HG03378 (cell line): Measurements from ENCODE around the gene WNT6.
"Not testable (repeated sequence)": the region's sequence is repeated elsewhere in the genome, so short reads cannot be mapped to it uniquely, and the experiment has no call there.

Experiments
- ATAC-seq: cut with Tn5 transposase; IDR thresholded peaks from one replicate; pipeline ENCODE4 v1.9.1; 2021; ENCODE audit warnings: mild to moderate bottlenecking, moderate library complexity; ENCODE audit not compliant: unreplicated experiment

The WNT6 gene

DNA sequence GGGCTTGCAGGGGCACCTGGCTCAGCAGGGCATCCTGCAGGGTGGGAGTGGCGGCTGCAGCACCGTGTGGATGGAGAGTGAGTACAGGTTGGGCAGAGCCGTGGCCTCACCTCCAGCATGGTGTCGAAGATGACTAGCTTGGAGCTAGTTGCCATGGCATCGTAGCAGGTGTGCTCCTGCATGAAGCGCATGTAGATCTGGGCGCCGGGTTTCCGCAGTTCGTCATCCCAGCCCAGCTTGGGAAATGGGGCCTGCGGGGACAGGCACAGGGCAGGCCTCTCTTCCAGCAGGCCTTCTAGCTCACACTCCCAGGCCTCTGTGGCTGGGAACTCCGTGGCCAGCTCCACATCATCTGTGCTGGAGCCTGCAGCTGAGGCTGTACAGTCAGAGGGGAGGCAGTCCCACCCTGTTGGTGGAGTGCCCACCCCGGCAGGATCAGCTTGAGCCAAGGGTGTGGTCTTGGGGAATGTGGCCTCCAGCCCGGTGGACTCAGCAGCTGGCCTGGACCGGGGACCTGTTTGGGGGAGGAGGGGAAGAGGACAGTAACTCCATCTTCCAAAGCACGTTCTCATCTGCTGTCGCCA, 29.6 kb upstream of the WNT6 start:
- ATAC-seq, result no peak

DNA sequence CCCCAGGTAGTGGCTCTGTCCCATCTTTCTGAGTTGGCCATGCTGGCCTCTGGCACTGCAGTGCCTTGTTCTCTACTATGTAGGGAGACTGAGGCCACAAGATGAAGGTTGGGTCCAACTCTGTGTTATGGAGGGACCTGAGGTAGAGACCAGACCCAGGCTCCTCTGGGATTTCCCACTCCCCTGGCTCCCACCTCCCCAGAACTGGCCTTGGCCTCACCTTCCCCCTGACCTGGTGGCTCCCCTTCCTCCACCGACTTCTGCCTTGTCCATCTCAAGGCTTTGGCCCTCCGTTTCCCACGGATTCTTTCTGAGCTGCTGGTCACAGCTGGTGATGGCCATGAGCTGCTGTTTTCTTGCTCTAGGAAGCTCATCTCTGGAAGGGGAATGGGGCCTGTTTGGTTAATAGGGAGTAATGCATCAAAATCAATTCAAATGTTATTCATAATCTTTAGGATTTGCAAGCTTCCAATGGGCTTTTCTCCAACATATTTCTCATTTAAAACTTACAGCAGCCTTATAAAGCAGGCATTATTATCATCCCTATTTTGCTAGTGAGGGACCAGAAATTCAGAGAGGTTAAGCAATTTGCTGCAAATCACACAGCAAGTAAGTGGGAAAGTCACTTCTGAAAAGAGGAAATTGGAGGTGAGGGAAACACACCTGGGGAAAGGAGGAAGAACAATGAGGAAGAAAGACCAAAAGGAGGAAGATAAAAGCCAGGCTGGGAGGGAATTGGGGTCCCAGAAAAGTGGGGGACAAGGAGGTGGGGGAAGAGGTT, 28.9 kb upstream of the WNT6 start:
- no peak for ATAC-seq

GRCh38 chr2:218831378-218831990, 28.1 kb upstream of the WNT6 start, which contains the start of gene PRKAG3:
Gene PRKAG3, minus strand, starts transcription at chr2:218831803.
- no peak for ATAC-seq

- ATAC-seq, result no peak
These were observed 27.5 kb upstream of the WNT6 start for GRCh38 chr2:218832081-218832480.

GRCh38 chr2:218832520-218832919, 27.1 kb upstream of the WNT6 start:
- ATAC-seq, result no peak

- ATAC-seq, result no peak
These were observed 26.5 kb upstream of the WNT6 start for GRCh38 chr2:218833023-218833609.

GRCh38 chr2:218834685-218835084, 24.9 kb upstream of the WNT6 start:
- no peak for ATAC-seq

GRCh38 chr2:218837495-218837894, 22.1 kb upstream of the WNT6 start:
- ATAC-seq, result no peak

GRCh38 chr2:218839430-218839829, 20.2 kb upstream of the WNT6 start:
- no peak for ATAC-seq

DNA sequence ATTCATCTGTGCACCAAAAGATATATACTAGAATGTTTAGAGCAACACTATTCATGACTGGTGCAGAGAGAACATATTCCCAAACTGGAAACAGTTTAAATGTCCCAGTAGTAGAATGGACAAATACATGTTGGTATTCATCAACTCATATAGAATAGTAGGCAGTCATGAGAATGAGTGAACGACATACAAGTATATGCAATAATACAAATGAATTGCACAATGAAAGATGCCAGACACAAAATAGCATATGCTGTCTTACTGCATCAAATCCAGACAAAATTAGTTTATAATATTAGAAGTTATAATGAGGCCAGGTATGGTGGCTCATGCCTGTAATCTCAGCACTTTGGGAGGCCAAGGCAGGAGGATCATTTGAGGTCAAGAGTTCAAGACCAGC, 19.7 kb upstream of the WNT6 start:
- no peak for ATAC-seq

GRCh38 chr2:218844334-218844733, 15.3 kb upstream of the WNT6 start:
- not testable (repeated sequence) for ATAC-seq

DNA sequence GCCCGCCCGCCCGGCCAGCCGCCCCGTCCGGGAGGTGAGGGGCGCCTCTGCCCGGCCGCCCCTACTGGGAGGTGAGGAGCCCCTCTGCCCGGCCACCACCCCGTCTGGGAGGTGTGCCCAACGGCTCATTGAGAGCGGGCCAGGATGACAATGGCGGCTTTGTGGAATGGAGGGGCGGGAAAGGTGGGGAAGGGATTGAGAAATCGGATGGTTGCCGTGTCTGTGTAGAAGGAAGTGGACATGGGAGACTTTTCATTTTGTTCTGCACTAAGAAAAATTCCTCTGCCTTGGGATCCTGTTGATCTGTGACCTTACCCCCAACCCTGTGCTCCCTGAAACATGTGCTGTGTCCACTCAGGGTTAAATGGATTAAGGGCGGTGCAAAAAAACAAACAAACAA, 12.6 kb upstream of the WNT6 start:
- not testable (repeated sequence) for ATAC-seq

- no peak for ATAC-seq
These were observed 9.9 kb upstream of the WNT6 start for GRCh38 chr2:218849721-218850120.

DNA sequence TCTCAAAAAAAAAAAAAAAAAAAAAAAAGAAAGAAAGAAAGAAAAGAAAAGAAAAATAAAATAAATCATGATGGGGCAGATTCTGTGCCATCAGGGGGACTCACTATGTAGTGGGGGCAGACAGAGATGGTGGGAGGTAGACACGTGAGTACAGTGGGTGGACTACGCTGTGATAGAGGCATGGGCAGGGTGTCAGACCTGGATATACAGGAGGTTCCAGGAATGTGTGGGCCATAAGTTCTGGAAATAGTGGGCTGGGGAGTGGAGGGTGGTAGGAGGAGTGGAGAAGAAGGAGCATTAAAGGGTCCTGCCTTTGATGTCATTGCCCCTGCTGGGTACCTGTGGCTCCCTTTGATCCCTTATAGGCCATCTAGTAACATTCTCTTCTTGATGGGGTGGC, 8.8 kb upstream of the WNT6 start:
- no peak for ATAC-seq

- no peak for ATAC-seq
These were observed 8.3 kb upstream of the WNT6 start for GRCh38 chr2:218851286-218851685.

DNA sequence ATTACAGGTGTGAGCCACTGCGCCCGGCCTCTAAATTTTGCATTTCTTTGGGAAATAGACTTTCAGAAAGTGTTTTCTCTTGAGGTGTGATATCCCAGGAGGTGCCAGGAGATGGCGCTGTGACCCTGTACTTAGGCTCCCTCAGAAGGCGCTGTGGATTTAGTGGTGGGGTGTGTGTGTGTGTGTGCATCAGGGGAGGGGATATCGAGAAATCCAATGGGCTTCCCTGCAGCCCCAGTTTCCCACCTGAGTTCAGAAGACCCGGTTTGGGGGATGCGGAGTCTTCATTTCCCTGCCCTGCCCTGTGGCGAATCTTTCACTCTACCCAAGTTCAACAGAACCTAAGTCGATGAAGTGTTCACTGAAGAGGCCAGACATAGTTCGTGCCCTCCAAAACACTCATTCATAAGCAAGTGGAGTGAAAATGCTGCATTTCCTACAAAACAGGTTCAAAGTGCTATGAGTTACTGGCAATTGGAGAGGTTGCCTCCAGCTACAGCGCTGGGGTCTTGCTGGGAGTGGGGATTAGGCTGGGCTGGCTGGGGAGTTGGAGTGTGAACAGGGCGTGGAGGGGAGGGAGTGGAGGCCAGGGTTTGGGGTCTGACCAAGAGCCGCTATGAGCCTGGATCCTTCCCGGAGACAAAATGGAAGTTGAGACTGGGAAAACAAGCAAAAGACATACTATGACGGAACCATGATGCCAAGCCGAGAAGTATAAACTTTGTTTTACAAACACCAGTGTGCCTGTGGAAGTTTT, 6.5 kb upstream of the WNT6 start:
- no peak for ATAC-seq

- ATAC-seq, result no peak
These were observed 5.8 kb upstream of the WNT6 start for GRCh38 chr2:218853766-218854165.

- no peak for ATAC-seq
These were observed 4.7 kb upstream of the WNT6 start for GRCh38 chr2:218854860-218855259.

DNA sequence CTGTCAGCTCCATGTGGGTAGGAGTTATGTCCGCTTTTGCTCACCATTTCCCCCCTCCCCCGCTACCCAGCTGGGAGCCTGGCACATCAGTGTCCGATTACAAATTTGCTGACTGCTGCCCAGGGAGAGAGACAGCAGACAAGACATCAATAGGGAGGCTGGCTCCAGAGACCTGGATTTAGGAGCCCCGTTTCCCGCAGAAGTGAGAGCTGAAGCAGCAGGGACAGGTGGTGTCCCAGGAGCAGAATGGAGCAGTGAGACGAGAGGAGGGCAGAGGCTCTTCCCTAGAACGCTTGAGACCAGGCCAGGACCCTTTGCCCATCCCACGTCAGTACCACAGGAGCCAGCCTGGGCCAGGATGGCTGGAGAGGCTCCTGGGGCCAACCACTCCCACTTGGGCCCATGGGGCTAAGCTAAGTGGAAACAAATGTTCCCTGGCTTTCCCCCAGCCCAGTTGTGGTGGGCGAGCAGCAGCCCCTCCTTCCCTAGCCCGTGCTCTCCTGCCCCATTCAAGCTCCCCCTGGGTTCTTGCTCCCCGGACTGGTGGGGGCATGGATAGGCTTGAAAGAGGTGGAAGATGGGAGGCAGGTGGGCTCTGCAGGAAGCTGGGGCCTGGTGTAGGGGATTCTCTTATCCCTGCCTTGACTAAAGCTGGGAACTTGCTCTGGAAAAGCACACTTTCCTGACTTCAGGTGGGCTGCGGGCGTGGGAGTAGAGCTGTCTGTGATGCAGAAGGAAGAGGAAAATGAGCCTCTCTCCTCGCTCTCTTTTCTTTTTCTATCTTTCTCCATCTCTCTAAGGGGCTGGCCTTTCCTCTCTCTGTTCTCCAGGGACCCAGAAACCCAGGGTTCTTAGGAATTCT, 4.1 kb upstream of the WNT6 start:
- ATAC-seq, result no peak
